Ureter (tissue), 1 donor: Measurements from ENCODE around the gene AP1B1. TPM values are rescaled to one million over a fixed set of nuclear protein-coding genes. Genes with fewer than 3 reads are reported as not detected.

Experiments used
- DNase-seq: peaks from one replicate; pipeline ENCODE4 v3.0.0-alpha.2; 2020; ENCODE audit warnings: low spot score
- total RNA-seq: library from RNA; stranded (reverse); gene quantifications from one replicate; pipeline ENCODE4 v1.2.4, GENCODE V29; 2023
- donor health status: DM: yes; HTN: yes; CAD: no.

The AP1B1 gene
- total RNA-seq, 1 donor from 2014 or later, result 173 TPM

DNA sequence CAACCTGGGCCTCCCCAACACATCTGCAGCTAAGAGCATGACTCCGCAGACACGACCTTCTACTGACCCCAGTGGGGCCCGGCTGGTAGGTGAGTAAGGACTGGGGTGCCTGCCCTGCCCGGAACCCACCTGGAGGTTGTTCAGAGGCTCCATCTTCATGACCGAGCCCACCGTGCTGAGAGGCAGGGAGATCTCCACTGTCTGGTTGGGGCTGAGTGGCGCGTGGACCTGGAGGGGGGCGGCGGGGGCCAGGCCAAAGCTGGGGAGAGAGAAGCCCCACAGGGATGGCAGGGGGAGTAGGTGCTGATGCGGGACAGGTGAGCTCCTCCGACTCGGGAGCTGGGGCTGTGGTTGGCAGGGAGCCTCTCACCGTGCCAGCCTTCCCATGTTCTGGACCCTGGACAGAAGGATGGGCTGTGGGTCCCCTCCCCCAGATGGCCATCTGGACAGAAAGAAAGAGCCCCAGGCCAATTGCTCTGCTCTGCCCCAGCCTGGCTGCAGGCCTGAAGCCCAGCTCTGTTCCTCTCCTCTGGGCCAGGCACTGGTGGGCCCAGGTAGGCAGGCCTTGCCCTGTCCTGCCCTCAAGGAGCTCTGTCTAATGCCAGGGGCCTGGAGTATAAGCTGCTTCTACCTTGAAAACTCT, 56.6 kb downstream of the AP1B1 start:
- no peak for DNase-seq

DNA sequence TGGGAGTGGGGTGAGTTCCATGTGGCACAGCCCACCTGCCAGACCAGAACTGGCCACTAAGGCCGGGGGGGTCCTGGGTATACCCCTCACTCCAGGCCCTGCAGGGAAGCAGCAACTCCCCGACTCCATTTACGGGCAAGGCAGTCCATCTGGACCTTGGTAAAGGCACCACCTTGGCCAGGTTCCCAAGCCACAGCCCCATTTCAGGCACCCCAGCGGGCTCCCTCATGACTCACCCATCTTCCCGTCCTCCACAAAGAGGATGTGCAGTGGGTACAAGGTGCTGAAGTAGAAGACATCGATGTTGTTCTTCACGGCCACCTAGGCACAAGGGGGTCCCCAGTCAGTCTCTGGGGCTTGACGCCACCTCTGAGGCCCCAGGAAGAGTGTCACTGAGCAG, 57.2 kb downstream of the AP1B1 start:
- no peak for DNase-seq

DNA sequence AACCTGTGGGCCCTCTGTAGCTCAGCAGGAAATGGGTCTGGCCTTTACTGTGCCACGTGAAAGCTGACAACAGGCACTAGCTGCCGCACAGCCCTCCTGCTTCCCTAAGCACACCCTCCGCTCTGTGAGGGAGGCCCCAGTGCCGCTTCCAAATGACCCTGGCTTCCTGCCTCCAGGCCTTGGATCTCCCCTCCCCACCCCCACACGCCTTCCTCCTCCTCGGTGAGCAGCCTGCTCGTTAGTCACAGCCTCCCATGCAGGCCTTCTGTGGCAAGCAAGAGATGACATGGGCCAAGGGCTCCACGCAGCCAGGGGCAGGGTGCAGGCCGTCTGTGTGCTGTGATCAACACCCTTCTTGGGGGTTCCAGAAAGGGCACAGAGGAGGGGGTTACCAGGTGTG, 57.6 kb downstream of the AP1B1 start:
- no peak for DNase-seq

DNA sequence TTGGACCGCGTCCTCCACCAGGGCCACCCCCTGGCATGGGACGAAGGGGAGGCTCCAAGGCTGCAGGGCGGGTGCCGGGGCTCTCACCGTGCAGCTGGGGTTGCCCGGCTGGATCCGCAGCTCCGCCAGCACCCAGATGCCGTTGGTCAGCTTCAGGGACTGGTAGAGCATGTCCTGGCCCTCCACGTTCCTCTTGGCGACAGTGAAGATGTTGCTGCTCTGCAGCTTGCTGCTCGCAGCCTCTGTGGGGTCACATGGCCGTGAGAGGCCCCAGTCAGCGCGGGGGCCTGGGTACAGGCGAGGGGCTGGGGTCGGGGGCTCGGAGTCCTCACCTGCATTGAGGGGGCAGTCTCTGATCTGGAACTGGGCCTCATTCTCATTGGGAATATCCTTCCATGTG, 58.1 kb downstream of the AP1B1 start:
- no peak for DNase-seq

DNA sequence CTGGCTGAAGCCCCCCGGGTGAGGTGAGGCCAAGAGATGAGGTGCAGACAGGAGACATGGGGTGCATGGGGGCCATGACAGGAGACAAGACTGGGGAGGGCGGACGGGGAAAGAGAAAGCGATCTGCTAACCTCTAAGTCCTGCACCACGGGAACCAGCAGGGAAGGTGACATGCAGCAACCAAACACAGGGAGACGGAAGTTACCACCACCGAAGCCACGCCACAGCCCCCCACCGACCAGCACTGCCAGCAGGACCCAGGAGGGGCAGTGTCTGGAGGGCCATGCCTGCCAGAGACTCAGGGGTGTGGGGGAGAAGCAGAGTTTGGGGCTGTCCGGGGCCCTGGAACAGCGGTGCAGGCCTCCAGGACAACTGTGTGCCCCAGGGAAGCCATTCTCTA, 58.8 kb downstream of the AP1B1 start:
- DNase-seq, result no peak

DNA sequence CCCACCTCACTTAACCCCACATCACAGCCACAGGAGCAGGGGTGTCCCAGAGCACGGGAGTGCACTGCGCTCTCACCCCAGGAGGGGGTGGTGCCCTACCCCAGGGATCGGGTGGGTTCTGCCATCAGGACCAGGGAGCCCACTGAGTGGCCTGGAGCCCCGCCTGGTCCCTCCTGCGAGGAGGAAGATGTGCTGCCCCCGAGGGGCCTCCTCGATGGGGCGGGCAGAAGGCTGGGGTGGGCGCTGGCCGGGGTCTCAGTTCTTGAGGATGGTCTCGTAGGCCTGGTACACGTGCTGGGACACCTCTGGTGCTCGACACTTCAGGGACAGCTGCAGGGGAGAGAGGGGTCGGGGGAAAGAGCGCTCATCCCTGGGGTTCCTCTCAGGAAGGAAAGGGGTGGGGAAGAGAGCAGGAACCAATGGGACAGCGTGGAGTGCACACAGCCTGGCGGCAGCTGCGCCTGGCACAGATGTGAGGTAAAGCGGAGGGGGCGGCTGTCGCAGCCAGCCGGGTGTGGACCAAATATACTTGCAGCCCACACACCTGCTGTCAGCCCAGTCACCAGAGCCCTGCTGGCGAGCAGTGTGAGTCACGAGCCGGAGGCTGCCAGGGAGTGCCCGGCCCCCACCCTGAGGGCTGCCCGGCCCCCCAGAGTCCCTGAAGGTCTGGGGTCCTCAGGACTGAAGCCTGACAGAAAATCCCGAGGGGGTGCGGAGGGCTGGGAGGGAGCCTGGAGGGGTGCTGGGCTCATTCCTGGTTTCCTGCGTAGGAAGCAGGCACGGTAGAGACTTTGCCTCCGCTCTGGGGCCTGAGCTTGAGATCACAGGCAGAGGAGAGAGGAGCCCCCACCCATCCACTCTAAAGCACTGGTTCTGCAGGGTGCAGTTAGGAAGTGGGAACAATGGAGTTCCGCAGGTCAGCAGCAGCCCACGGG, 59.5 kb downstream of the AP1B1 start:
- no peak for DNase-seq

DNA sequence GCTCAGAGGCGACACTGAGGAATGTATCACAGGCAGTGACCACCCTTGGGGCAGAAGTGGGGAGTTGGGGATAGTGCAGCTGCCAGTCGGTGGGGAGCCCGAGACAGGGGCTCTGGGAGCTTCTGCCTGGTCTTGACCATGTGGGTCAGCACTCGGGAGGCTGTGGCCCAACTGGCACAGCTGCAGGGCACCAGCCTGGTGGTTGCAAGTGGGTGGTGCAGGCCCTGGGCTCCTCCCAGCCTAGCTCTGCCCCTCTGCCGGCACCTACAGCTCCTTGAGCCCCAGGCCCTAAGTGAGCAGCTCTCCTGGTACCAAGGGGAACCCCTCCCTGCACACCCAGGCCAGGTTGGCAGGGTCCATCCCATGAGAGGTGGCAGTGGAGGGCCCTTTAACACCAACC, 60.3 kb downstream of the AP1B1 start:
- DNase-seq, result no peak

DNA sequence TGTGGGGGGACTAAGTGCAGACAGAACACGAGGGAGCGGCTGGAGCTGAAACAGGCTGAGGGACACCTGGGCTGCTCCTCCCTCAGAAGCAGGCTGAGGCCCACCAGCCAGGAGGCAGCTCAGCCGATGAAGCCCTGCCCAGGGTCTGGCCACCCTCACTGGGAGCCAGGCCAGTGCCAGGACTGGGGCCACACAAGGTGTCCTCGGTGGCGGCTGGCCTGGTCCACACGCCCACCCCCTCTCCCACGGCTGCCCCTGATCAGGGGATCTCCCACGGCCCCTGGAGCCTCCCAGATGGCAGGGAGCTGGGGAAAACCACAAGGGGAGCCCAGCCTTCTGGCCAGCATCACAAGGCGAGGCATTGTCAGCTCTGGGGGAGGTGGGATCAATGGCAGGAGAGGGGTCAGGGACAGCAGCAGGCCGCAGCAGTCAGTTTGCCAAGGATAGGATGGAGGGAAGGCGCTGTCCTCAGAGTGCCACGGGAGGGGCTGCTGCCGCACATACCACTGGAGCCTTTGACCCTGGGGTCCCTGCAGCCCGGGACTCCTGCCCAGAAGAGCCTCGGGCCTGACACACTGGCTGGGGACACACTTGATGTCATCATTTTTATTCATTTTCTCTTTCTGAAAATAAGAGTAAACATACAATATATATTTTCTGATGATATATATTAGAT, 61.1 kb downstream of the AP1B1 start:
- no peak for DNase-seq

DNA sequence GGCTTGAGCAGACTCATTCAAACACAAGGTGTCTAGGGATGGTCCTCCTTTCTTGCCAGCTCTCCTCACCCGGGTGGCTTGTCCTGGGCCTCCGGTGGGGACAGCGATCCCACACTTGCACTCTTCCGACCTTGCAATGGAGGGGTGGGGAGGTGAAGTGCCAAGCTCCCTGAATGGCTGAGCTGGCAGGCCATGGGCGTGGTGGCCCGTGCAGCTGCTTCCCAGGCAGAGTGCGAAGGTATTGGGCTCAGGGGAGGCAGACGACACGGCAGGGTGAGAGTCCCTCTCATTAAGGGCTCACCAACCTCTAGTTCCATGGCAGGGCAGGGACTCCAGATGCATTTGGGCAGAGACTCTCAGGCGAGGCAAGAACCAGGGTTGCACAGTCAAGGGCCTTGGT, 61.9 kb downstream of the AP1B1 start:
- DNase-seq, result no peak

DNA sequence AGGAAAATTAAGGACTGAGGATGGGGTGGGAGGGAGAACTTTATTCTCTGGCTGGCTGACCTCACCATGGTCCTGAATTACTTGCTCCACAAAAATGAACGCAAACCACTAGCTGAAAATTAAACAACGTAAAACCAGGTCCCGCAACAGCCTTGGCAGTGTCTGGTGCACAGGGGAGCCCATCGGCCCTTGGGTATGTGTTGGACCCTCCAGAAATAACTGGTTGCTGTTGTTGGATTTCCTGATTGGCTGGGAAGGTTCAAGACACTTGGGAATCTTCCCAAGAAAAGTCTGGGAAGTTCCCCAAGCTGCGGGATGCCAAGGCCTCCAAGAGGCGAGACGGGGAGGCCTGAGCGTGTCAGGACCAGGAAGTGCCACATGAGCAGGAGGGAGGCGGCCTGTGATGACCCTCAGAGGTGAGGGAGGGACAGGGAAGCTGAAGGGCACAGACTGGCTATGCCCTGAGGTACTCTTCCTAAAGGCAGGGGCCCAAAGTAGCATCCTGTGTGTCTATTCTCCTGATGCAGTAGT, 62.5 kb downstream of the AP1B1 start:
- no peak for DNase-seq

DNA sequence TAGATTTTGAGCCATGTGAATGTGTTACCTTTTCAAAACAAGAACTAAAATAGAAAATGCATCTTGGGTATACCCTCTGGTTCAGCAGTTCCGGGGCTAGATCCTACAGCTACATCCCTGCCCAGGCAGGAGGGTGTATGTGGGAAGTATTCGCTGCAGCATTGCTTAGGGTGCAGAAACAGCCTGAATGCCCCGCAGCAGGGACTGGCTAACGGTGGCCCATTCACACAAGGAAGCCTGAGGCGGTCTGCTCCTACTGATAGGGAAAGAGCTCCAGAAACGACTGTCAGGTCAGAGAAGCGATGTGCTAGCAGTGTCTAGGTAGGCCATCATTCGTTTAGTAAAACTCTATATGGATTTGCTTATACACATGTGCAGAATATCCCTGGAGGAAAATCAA, 63.0 kb downstream of the AP1B1 start:
- DNase-seq, result no peak

DNA sequence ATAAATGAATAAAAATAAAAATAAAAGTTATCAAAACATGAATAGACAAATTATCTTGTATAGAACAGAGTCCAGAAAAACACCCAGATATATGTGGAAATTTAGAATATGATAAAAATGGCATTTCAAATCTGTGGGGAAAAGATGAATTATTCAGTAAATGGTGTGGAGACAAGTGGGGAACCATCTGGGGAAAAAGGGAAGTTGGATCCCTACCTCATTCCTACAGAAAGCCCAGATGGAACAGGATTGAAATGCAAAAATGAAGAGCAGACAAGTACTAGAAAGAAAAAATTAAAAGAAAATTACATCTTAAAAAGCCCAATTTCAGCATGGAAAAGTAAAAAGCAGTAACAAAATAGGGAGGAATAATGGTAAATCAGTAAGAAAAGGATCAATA, 64.7 kb downstream of the AP1B1 start:
- DNase-seq, result no peak

DNA sequence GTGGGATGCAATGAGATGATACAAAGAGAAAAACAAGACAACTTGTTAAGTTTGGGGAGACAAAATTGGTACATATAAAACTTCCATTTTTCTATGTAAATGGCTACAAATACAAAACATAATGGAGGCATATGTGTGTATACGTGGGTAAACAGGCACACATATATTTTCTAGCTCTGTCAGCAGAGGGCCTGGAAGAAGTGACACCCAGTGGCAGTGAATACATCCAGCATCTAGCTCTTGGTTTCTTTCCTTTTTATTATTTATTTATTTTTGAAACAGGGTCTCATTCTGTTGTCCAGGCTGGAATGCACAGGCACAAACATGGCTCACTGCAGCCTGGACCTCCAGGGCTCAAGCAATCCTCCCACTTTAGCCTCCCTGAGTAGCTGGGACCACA, 67.8 kb downstream of the AP1B1 start:
- no peak for DNase-seq

DNA sequence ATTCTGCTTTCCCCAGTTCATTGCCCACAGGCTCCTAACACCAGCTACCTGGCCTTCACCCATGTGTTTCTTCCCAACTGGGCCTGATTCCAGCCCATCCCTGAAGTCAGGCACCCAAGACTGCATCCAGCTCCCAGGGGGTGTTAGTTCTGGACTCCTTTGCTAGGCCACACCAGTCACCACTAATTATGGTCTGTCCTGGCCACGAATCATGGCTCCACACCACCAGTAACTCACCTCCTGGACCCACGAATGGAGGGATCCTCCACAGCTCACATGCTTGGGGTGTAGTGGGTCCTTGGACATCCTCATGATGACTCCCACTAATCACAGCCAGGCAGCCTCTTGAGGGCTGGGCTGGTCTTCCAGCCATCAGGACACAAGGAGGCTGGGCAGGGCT, 69.3 kb downstream of the AP1B1 start:
- no peak for DNase-seq

DNA sequence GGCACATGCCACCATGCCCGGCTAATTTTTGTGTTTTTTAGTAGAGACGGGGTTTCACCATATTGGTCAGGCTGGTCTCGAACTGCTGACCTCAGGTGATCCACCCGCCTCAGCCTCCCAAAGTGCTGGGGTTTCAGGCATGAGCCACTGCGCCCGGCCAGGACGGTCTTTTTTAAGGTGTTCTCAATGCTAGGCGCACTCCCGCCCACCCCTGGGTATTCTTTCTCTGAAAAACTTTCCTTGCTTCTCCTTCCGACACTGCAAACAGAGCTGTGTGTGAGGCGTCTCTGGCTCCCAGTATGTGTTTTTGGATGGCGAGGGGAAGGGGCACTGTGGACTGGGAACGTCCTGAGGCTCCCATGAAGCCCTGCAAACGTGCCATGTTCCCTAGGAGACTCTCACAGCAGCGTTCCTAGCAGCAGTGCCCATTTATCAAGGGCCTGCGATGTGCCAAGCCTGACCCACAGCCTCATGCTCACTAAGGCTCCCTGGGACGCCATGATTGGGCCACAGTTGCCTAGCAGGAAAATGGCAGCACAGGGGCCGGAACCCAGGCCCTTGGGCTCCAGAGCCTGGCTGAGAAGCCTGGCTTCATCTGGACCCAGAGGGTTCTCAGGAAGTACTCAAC, 70.4 kb downstream of the AP1B1 start:
- no peak for DNase-seq

DNA sequence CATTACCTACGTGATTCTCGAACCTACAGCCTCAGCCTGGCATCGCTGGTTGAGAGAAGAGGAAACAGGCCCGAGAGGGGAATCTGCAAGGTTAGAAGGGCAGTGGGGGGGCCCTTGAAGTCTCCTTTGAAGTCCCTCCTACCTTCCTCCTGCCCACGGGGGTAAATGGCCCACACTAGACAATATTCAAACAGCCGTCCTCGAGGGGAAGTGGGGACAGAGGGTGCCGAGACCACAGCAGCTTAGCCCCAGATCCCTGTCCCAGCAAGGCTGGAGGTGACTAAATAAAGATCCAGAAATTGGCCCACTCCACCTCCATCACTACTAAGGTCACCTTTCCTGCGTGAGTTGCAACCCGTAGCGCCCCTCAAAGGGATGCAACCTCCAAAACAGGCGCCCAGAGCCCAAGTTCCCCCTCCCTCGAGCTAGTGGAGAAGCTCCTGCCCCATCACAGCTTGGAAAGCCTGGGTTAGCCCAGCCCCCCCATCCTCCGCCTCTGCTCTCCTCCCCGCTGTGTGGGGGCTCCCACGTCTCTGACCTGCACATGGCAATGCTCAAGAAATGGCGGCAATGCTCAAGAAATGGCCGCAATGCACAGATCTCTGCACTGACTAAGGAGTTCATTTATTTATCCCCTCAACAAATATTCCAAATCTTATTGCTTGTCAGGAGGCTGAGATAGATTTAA, 72.1 kb downstream of the AP1B1 start:
- no peak for DNase-seq

DNA sequence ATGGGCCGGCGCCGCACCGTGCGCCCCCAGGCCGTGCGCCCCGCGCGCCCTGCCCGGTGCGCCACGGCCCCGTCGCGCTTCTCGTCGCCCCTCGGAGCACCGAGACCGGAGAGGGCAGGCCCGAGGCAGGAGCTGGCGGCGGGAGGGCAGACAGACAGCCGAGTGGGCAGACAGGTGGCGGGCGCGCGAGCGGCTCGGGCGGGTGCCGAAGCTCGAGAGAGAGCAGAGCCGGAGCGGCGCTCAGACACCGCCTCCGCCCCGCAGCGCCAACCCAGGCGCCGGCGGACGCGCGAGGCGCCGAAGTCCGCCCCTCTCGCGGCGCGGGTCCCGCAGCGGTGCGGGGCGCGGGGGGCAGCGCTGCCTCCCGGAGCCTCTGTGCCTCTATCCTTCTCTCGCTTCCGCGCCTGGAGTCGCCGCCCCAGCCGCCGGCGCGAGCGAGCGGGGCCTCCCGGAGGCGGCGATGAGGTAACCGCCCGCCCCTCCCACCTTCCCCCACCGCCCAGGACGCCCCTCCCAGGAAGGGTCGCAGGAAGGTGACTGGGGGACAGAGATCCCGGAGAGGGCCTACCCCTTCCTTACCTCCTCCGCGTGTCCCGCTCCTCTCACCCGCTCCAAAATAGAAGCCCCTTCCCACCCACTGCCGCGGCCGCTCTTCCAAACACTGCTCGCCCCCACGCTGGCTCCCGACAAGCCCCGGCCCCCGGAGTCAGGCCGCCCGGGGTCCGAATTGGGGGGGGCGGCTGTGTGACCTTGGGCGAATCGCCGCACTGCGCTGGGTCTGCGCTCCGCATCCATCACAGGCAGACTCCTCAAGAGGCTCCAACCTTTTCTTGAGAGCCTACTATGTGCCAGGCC, 72.9 kb downstream of the AP1B1 start, which contains the start of gene RASL10A:
RASL10A (minus strand) TSS at position 412 of the 855 bp plus-strand sequence. CDS start 451 bp downstream, outside the sequence.
- no peak for DNase-seq

DNA sequence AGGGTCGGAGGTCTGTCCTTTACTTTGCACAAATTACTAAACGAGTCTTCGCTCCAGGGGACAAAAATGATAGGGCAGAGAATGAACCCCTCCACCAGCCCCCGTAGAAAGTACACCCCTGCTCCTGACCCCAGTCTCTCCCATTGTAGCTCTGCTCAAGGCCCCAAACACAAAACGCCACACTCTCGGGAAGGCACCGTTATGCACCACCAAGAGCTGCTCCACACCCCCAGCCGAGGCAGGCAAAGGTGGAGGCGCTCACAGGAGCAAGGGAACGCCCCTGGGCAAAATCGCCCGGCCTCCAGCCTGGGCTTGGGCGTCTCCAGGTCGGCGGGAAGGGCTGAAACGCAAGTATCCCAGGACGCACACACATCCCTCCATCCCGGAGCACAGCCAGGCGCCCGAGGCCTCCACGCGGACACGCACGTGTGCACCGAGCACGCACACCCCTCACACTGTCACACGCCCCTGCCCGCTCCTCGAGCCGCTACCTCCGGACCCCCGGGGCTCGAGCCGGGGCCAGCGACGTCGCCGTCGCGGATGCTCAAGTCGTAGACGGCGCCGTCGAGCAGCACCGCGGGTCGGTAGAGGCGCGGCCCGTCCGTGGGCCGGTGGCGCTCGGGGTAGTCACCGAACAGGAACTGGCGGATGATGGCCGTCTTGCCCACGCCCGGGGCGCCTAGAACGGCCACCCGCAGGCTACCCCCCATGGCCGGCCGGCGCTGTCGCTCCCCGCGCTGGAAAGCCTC, 73.7 kb downstream of the AP1B1 start:
- no peak for DNase-seq
